ENCODE data around the gene ACAD10.
"Not testable (repeated sequence)": the region's sequence is repeated elsewhere in the genome, so short reads cannot be mapped to it uniquely, and the experiment has no call there.

ACAD10 gene

GRCh38 chr12:111687255-111687654 is 1.4 kb downstream of the ACAD10 start:
- peak; percentile 8 for DNase-seq (ENCODE audit: low read depth, low spot score)

GRCh38 chr12:111687952-111688351 is 2.1 kb downstream of the ACAD10 start:
- DNase-seq (ENCODE audit: low read depth, low spot score) = no peak

GRCh38 chr12:111691262-111691661 is 5.4 kb downstream of the ACAD10 start:
- DNase-seq (ENCODE audit: low read depth, low spot score) = no peak

GRCh38 chr12:111692575-111693210 is 6.8 kb downstream of the ACAD10 start:
- DNase-seq (ENCODE audit: low read depth, low spot score) = peak; percentile 8

GRCh38 chr12:111693818-111694217 is 8.0 kb downstream of the ACAD10 start:
- no peak for DNase-seq (ENCODE audit: low read depth, low spot score)

- no peak for DNase-seq (ENCODE audit: low read depth, low spot score)
Observed at GRCh38 chr12:111699962-111700361, 14.1 kb downstream of the ACAD10 start.

GRCh38 chr12:111705672-111706071 is 19.8 kb downstream of the ACAD10 start:
- DNase-seq (ENCODE audit: low read depth, low spot score) = no peak

- DNase-seq (ENCODE audit: low read depth, low spot score) = no peak
Observed at GRCh38 chr12:111706145-111706544, 20.3 kb downstream of the ACAD10 start.

- peak; percentile 49 for DNase-seq (ENCODE audit: low read depth, low spot score)
Observed at GRCh38 chr12:111715279-111715678, 29.4 kb downstream of the ACAD10 start.

- DNase-seq (ENCODE audit: low read depth, low spot score) = not testable (repeated sequence)
Observed at GRCh38 chr12:111719316-111719715, 33.5 kb downstream of the ACAD10 start.

GRCh38 chr12:111720457-111720856 is 34.6 kb downstream of the ACAD10 start:
- no peak for DNase-seq (ENCODE audit: low read depth, low spot score)

- not testable (repeated sequence) for DNase-seq (ENCODE audit: low read depth, low spot score)
Observed at GRCh38 chr12:111723646-111724360, 38.0 kb downstream of the ACAD10 start.

- DNase-seq (ENCODE audit: low read depth, low spot score) = no peak
Observed at GRCh38 chr12:111728795-111729194, 42.9 kb downstream of the ACAD10 start.

- no peak for DNase-seq (ENCODE audit: low read depth, low spot score)
Observed at GRCh38 chr12:111730420-111730819, 44.6 kb downstream of the ACAD10 start.

- DNase-seq (ENCODE audit: low read depth, low spot score) = no peak
Observed at GRCh38 chr12:111732786-111733185, 46.9 kb downstream of the ACAD10 start.

- DNase-seq (ENCODE audit: low read depth, low spot score) = no peak
Observed at GRCh38 chr12:111733340-111733915, 47.6 kb downstream of the ACAD10 start.

GRCh38 chr12:111739524-111739923 is 53.7 kb downstream of the ACAD10 start:
- DNase-seq (ENCODE audit: low read depth, low spot score) = not testable (repeated sequence)

GRCh38 chr12:111741235-111741812 is 55.5 kb downstream of the ACAD10 start:
- peak; percentile 54 for DNase-seq (ENCODE audit: low read depth, low spot score)

- DNase-seq (ENCODE audit: low read depth, low spot score) = no peak
Observed at GRCh38 chr12:111745211-111745610, 59.4 kb downstream of the ACAD10 start.

GRCh38 chr12:111747333-111747732 is 61.5 kb downstream of the ACAD10 start:
- DNase-seq (ENCODE audit: low read depth, low spot score) = no peak

- DNase-seq (ENCODE audit: low read depth, low spot score) = no peak
Observed at GRCh38 chr12:111748151-111748672, 62.4 kb downstream of the ACAD10 start.

- no peak for DNase-seq (ENCODE audit: low read depth, low spot score)
Observed at GRCh38 chr12:111748867-111749266, 63.0 kb downstream of the ACAD10 start.
